Measurements from ENCODE around the gene IKZF4.
"Not testable (repeated sequence)": the region's sequence is repeated elsewhere in the genome, so short reads cannot be mapped to it uniquely, and the experiment has no call there.

IKZF4 gene

DNA sequence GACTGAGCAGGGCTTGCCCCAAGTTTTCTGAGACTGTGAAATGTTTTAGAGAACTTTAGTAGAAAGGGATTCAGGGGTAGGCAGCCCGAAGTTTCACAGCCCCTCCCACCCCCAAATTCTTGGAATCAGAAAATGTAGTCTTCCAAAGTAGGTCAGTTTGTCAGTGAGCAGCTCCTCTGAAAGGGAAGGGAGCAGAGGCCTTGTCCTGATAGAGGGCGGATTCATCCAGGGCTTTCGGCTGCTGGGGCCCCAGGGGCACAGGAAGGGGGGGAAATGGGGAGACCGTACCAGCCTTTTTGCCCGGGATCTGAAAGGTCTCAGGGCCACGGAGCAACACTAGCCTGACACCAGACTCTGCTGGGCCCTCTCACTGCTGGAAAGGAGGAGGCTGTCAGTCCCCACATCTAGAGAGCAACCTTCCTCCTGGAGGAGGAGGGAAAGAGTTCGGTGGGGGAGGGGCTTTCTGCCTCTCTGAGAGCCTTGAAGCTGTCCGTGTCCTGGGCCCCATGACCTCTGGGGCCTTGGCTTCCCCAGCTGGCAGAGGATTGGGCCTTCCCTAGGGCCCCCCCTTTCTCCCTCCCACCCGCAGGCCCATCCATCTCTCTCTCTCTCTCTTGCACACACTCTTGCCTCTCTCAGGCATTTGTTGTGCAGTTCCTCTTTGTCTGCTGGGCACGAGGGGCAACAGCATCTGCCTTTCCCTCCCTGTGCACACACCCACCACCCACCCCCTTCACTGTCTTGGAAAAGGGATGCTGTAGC is at the start of gene IKZF4:
IKZF4 (plus strand) TSS at position 621 of the 762 bp plus-strand sequence. CDS start 451 bp downstream, outside the sequence.
- DNase-seq = peak; percentile 71

GRCh38 chr12:55972042-55972441 is 48.8 kb upstream of the IKZF4 start:
- no peak for DNase-seq

GRCh38 chr12:55972456-55972855 is 48.4 kb upstream of the IKZF4 start:
- no peak for DNase-seq

- no peak for DNase-seq
Observed at GRCh38 chr12:55972911-55973598, 47.8 kb upstream of the IKZF4 start.

DNA sequence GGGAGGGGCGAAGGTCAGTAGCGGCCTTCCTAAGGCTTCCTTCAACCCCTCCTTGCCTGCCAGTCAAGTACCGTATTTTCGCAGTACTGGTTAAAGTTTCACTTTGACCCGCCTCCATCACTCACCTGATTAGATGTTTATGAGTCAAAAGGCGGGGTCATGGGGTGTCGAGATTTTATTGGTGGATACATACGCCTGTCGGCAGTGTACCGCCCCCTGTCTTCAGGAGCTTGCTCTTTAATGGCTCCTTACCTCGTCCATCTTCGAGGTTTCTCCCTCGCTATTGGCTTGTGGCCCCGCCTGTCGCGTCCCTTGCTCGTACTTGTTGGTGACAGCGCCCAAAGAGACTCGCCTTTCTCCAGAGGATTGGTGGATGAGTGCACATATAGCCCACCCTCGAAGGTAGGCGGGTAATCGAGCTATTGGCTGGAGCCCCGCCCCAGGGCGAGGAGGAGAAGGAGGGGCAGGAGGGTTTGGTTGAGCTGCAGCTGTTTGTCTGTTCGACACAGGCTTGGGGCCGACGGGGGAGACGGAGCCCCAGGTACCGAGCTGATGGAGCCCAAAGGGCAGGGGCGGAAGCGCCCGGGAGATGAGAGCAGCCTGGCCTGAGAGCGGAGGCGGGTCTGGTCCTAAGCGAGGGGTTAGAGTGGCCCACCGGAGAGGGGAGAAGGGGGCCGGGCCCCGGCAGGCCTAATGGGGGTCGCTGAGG is 47.1 kb upstream of the IKZF4 start, which contains the start of gene RAB5B:
RAB5B (plus strand) TSS at position 480 of the 709 bp plus-strand sequence. CDS start 12,883 bp downstream, outside the sequence.
- DNase-seq = peak; percentile 99

DNA sequence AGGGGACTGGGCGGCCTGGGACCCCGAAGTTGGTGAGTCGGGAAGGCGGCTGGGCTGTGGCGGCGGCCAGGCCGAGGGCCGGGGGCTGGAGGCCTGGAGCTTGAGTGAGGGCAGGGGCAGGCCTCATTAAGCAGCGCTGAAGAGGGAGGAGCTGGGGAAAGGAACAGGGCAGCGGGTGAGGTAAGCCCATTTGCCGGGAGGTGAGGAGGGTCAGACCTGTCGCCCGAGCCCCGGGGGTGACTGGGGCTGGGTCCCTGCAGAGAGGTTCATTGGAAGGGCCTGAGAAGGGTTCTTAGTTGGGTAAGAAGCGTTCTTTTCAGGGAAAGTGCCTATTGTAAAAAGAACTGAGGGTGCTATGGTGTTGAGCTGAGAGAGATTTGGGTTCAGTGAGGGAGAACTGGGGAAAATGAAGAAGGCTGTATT is 46.5 kb upstream of the IKZF4 start:
- DNase-seq = no peak

DNA sequence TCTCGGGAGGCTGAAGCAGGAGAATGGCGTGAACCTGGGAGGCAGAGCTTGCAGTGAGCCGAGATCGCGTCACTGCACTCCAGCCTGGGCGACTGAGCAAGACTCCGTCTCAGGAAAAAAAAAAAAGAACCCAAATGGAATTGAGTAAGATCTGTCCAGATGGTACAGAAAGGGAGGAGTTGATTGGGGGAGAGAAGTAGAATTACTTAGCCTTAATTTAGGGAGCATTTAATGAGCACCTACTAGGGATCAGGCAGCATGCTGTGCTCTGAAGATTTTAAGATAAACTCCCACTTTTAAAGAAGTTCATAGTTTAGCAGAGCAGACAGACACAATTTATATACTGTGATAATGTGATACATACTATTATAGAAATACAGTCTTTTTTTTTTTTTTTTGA is 42.5 kb upstream of the IKZF4 start:
- DNase-seq = no peak

DNA sequence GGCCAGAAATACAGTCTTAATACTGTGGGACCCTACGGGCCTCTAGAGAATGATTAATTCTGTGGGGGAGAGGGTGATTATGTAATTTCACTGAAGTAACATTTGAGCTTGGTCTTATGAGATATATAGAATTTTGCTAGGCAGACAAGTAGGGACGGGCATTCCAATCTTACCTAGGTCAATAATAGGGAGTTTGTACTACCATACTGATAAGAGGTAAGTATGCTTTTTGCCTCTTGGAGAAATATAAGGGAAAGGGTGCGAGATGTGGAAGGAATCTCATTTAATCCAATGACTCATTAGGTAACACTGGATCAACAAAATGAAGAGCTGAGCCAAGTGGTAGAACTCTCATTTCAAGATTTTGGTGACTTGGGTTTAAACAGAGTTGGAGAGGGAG is 41.8 kb upstream of the IKZF4 start:
- DNase-seq = no peak

DNA sequence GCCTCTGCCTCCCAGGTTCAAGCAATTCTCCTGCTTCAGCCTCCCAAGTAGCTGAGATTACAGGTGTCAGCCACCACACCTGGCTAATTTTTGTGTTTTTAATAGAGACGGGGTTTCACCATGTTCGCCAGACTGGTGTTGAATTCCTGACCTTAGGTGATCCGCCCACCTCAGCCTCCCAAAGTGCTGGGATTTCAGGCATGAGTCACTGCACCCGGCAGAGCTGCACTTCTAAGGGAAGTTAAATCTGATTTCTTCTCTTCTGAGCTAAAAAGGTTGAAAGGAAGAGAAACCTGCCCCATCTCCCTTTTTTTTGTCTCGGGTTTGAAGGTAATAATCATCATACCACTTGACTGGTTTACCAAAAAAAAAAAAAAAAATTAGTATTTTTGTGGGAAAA is 39.0 kb upstream of the IKZF4 start:
- DNase-seq = not testable (repeated sequence)

DNA sequence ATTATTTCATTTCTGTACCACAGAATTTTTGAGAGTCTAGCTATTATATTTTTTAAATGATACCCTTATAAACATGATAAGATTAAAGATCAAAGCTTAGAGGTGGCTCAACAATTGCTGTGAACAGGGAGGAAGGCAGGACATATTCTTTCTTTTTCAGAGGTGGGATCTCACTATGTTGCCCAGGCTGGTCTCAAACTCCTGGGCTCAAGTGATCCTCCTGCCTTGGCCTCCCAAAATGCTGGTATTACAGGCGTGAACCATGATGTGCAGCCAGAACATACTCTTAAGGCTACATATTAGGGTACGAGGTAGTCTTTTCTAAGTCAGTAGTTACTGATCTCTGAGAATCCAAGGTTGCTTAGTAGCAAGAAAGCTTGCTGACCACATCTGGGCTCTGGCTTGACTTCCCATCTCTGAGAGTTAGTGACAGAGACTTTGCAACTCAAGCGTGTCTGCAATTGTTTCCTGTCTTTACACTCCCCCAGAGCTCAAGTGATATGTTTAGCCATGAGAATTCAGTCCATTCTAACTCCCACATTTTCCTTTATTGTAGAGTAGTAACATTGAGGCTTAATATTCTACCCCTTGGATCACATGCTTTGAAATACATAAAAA is 38.4 kb upstream of the IKZF4 start:
- no peak for DNase-seq

- DNase-seq = no peak
Observed at GRCh38 chr12:55983232-55983842, 37.5 kb upstream of the IKZF4 start.

DNA sequence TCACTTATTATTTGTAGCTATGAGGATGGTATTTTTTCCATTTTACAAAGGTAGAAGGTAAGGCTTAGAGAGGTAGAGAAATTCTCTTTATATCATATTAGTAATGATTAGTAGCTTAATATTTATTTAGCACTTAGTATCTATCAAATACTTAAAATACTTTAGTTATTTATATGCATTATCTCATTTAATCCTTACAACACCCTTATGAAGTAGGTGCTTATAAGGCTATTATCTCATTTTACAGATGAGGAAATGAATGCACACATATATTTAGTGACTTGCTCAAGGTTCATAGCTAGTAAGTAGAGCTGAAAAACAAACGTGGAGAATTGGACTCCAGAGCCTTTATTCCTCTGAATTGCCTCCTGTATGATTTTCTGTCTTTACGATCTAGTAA is 36.0 kb upstream of the IKZF4 start:
- DNase-seq = no peak

DNA sequence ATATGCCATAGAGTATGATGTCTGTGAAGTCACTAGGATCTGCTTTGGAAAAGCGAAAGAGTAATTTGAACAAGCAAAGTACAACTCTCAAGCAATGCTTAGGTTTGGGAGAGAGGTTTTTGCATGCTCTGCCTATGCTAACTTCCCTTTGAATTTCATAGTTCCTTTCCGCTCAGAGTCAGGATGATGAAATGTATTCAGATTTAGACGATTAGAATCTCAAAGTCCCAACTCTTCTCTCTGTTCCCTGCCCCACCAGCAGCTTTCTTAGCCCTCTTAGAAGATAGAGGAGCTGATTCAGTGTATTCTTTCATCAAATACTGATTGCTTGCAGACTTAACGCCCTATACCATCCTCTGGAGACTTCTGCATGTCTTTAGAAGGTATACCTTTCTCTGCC is 35.5 kb upstream of the IKZF4 start:
- DNase-seq = no peak

DNA sequence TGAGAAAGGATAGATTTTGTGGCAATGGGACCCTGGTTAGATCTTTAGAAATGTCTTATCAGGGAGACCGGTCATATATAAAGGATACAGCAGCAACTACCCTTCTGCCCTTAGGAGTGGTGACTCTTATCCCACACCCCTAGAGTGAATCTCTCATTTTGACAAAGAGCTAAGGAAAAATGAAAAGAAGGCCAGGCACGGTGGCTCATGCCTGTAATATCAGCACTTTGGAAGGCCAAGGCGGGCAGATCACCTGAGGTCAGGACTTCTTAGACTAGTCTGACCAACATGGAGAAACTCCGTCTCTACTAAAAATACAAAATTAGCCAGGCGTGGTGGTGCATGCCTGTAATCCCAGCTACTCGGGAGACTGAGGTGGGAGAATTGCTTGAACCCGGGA is 34.9 kb upstream of the IKZF4 start:
- not testable (repeated sequence) for DNase-seq

- DNase-seq = no peak
Observed at GRCh38 chr12:55991110-55991509, 29.7 kb upstream of the IKZF4 start.

- DNase-seq = no peak
Observed at GRCh38 chr12:55993230-55993853, 27.5 kb upstream of the IKZF4 start.

GRCh38 chr12:55995366-55995765 is 25.5 kb upstream of the IKZF4 start:
- no peak for DNase-seq

- peak; percentile 57 for DNase-seq
Observed at GRCh38 chr12:55996201-55996714, 24.6 kb upstream of the IKZF4 start.

- peak; percentile 92 for DNase-seq
Observed at GRCh38 chr12:55996715-55997534, 23.9 kb upstream of the IKZF4 start, which contains the start of gene SUOX. SUOX (plus strand) TSS chr12:55997276; CDS start chr12:56002222, 4,946 bp downstream.

DNA sequence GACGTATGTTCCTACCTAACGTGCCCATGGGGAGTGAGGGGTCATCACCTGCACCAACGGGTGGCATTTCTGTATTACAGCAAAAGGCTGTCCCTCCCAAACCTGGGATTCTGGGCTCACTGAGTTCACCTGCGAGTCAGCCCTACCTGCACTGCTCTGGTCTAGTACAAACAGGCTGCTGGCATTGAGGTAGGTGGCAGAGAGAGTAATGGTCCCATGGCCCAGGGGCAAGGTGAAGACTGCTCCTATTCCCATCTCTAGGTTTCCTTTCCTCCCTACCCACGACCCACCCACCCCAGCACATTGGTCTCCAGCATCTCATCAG is 23.3 kb upstream of the IKZF4 start:
- no peak for DNase-seq

- not testable (repeated sequence) for DNase-seq
Observed at GRCh38 chr12:55999522-55999921, 21.3 kb upstream of the IKZF4 start.

Data from NCI-H2227 treated with DMSO at 0.1 percent for 48 hours (cell line).